RWPE1 (cell line): ENCODE results near the gene RUNX1.

Experiments
- CTCF ChIA-PET: fragments of 350-600 bp; sonication (Branson Sonifier 250); formaldehyde crosslinking; extraction: SDS; loops from one replicate; lab custom pipeline; 2021; lab: Yijun Ruan, JAX
- POLR2A ChIA-PET: fragments of 400-600 bp; formaldehyde crosslinking; extraction: SDS; loops from one replicate; lab custom pipeline; 2020; ENCODE audit warnings: antibody characterized with exemption; ENCODE audit not compliant: low non-redundant PET; lab: Yijun Ruan, JAX
- DNase-seq: peaks from one replicate; pipeline ENCODE4 v3.0.0; 2012; ENCODE audit warnings: low spot score
- H3K27ac ChIP-seq: fragments of 450-650 bp; 2 replicates; pipeline ENCODE4 v1.5.1; 2017
- CTCF ChIP-seq: fragments of 450-650 bp; conservative IDR thresholded peaks from 2 replicates; pipeline ENCODE4 v1.5.1; 2017; ENCODE audit warnings: low read depth, mild to moderate bottlenecking

The RUNX1 gene

GRCh38 chr21:34921151-34921550 is 128.0 kb downstream of the RUNX1 start:
- ChIA-PET POLR2A (no interaction called here), CTCF (interaction anchor here (0.6 kb wide), 1 partner anchor 1001 kb away, joined by 3 read pairs; no protein-coding TSS in a partner anchor)
- DNase-seq = no peak
- TF ChIP-seq CTCF = no peak
- H3K27ac ChIP-seq = no peak overlapping the region

GRCh38 chr21:34919406-34919805 is 129.7 kb downstream of the RUNX1 start:
- DNase-seq = no peak
- H3K27ac ChIP-seq = no peak overlapping the region
- no peak for TF ChIP-seq CTCF
- ChIA-PET CTCF (no interaction called here), POLR2A (no interaction called here)

- no peak for TF ChIP-seq CTCF
- CTCF ChIA-PET = no interaction called here
- no peak for DNase-seq
- H3K27ac ChIP-seq = no peak overlapping the region
- POLR2A ChIA-PET = no interaction called here
These were observed 132.7 kb downstream of the RUNX1 start for GRCh38 chr21:34916446-34916845.

GRCh38 chr21:34915364-34915841 is 133.7 kb downstream of the RUNX1 start:
- POLR2A ChIA-PET = no interaction called here
- no peak for TF ChIP-seq CTCF
- CTCF ChIA-PET = interaction anchor here (0.8 kb wide), 1 partner anchor 22 kb away, joined by 4 read pairs; no protein-coding TSS in a partner anchor

GRCh38 chr21:34914239-34914638 is 134.9 kb downstream of the RUNX1 start:
- H3K27ac ChIP-seq = no peak overlapping the region
- POLR2A ChIA-PET = no interaction called here
- DNase-seq = no peak
- CTCF ChIA-PET = no interaction called here
- no peak for TF ChIP-seq CTCF

More at GRCh38 chr21:34915364-34915841, 133.7 kb downstream of the RUNX1 start:
- no peak overlapping the region for H3K27ac ChIP-seq
- DNase-seq = no peak

GRCh38 chr21:34913811-34914210 is 135.3 kb downstream of the RUNX1 start:
- ChIA-PET CTCF (no interaction called here), POLR2A (no interaction called here)
- H3K27ac ChIP-seq = no peak overlapping the region
- TF ChIP-seq CTCF = no peak
- DNase-seq = no peak
